GM13977 (cell line): ENCODE measurements around the gene GMPR.

ENCODE experiments used
- DNase-seq: peaks from one replicate; pipeline ENCODE4 v3.0.0; 2012; ENCODE audit warnings: low spot score
- in situ Hi-C: fragments of 300-500 bp; cut with MboI; formaldehyde crosslinking; loops from one replicate; pipeline ENCODE4 v1.12.0; 2022; ENCODE audit warnings: low sequenced_read_pairs, low pct_unique_long_range_greater_than_20kb, mixed read lengths, inconsistent platforms; ENCODE audit not compliant: unreplicated experiment
- TF ChIP-seq, protein P1 (sequence below): IDR thresholded peaks from 2 replicates; pipeline ENCODE4 v1.5.1; 2012; ENCODE audit warnings: mild to moderate bottlenecking, control low read depth; ENCODE audit not compliant: insufficient read depth; ENCODE audit errors: extremely low read depth, missing control alignments

The GMPR gene

DNA sequence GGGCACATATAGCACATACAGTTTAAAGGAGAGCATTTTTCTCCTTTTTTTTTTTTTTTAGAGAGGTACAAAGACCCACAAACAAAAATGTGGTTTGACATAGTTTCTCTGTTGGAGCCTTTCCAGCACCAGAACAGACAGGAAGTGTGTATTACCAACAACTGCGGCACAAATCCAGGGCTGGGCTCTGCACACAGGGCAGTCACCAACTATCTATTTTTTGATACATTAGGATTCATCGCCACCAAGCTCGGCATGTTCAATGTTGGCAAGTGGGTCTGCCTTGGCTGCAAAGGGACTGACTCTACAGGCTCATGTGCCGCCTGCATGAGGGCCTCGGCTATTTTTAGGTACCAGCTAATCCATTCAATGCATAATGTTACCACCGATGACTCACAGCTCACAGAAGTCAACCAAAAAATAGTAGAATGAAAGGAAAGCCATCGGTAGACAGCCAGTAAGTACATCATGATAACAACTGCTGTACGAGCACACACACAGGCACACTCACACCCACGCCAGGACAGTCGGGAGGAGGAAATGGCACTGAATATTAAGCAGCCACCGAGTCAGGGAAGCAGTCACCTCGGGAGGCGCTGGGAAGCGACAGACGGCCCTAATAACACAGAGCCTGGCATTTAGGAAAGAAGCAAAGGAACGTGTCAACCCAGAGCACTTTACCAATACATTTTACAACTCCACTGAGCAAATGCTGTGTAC lies 81.6 kb downstream of the GMPR start:
- in situ Hi-C loops: no loop called here
- TF ChIP-seq, protein P1, sequence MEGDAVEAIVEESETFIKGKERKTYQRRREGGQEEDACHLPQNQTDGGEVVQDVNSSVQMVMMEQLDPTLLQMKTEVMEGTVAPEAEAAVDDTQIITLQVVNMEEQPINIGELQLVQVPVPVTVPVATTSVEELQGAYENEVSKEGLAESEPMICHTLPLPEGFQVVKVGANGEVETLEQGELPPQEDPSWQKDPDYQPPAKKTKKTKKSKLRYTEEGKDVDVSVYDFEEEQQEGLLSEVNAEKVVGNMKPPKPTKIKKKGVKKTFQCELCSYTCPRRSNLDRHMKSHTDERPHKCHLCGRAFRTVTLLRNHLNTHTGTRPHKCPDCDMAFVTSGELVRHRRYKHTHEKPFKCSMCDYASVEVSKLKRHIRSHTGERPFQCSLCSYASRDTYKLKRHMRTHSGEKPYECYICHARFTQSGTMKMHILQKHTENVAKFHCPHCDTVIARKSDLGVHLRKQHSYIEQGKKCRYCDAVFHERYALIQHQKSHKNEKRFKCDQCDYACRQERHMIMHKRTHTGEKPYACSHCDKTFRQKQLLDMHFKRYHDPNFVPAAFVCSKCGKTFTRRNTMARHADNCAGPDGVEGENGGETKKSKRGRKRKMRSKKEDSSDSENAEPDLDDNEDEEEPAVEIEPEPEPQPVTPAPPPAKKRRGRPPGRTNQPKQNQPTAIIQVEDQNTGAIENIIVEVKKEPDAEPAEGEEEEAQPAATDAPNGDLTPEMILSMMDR: no peak
- peak; percentile 68 for DNase-seq

- in situ Hi-C loops: no loop called here
- no peak for DNase-seq
- TF ChIP-seq, protein P1: no peak
These were observed 82.3 kb downstream of the GMPR start for GRCh38 chr6:16320533-16321340.

- TF ChIP-seq, protein P1: no peak
- in situ Hi-C loops: no loop called here
- no peak for DNase-seq
These were observed 82.9 kb downstream of the GMPR start for GRCh38 chr6:16321341-16321710.

- TF ChIP-seq, protein P1: no peak
- DNase-seq: no peak
- in situ Hi-C loops: no loop called here
These were observed 83.4 kb downstream of the GMPR start for GRCh38 chr6:16321826-16322225.

DNA sequence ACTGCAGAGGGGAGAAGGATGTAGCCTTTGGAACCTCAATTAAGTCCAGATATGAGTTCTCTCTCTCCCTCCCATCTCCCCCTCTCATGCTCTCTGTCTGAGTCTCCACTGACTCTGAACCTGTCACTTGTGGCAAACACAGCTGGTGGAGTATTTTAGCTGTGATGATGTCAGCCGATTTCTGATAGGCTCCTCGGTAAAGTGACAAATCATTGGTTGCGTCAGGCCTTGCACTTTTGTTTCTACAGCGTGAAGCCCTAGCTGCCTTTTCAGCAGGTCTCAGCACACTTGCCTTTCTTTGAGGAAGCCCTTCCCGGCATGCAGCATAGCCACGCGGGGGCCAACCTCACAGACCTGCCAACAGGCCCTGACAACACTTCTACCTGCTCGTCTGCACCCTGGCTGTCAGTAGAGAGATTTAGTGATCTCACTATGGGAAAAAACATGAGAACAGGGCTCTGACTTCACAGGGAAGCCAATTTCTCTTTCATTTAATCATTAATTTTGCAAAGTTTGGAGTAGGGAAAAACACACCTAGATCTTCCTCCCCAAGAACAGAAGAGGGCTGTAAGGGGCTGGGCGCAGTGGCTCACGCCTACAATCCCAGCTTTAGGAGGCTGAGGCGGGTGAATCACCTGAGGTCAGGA lies 84.4 kb downstream of the GMPR start:
- DNase-seq: peak; percentile 80
- in situ Hi-C loops: no loop called here
- TF ChIP-seq, protein P1: no peak

- TF ChIP-seq, protein P1: no peak
- DNase-seq: no peak
- in situ Hi-C loops: no loop called here
These were observed 85.8 kb downstream of the GMPR start for GRCh38 chr6:16324184-16324583.
